AG09319 (cell line): ENCODE measurements around the gene PHACTR3.

Experiments
- DNase-seq: peaks from one replicate; pipeline ENCODE4 v3.0.0-alpha.2; 2010; ENCODE audit warnings: low read depth; ENCODE audit errors: extremely low read depth
- CTCF ChIP-seq: IDR thresholded peaks from 2 replicates; pipeline ENCODE4 v1.5.1; 2011; ENCODE audit warnings: low read depth, mild to moderate bottlenecking, inconsistent platforms, low read length, moderate library complexity

The PHACTR3 gene

GRCh38 chr20:59818911-59819310 lies 214.6 kb downstream of the PHACTR3 start:
- TF ChIP-seq CTCF = no peak
- DNase-seq = no peak

- DNase-seq = no peak
- no peak for TF ChIP-seq CTCF
Measured at GRCh38 chr20:59819496-59820203, 215.3 kb downstream of the PHACTR3 start.

DNA sequence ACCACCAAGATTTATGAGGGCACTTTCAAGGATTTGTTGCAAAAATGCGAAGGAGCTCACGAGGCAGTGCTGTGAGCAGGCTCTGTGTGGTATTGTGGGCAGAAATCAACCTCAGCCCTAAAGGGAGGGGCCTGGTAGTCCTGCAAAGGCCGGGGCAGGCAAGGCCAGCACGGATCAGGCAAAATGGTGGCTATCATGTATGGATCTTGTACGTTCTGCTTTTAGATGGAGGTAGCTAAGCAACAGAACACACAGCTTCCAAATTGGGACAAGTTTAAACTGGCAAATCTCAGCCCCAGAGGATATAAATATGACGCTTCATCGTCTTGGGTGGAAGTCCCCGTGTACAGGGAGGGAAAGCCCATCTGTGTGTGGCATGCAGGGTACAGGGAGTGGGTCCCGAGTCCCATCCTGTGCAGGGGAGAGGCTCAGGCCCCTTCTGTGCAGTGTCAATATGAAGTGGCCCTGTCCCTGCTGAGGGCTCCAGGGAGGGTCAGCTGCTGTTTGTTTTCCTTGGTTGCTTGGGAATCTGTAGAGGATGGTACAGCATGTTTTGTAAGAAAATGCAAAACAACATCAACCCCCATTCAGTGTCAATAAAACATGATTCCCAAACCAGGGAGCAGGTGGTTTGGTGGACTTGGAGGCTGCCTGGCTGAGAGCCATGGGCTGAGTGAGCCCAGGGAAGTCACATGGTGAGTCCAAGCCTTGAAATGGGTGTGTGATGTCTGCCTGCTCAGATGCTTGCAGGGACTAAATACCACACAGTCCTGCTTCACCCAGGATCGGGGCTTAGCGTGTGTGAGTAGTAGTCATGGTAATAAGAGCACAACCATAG lies 216.1 kb downstream of the PHACTR3 start:
- no peak for DNase-seq
- no peak for TF ChIP-seq CTCF

GRCh38 chr20:59821201-59821600 lies 216.9 kb downstream of the PHACTR3 start:
- no peak for TF ChIP-seq CTCF

DNA sequence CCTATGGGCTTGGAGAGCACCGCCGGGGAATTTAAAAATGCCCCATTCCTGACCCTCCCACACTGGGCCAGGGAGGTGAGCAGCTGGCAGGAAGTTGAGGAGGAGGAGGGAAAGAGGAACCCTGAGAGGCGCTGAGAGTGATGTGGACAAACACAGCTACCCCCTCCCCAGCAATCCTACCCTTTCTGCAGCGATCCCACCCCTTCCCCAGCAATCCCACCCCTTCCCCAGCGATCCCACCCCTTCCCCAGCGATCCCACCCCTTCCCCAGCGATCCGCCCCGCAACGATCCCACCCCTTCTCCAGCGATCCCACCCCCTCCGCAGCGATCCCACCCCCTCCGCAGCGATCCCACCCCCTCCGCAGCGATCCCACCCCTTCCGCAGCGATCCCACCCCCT lies 217.4 kb downstream of the PHACTR3 start:
- DNase-seq = no peak
- TF ChIP-seq CTCF = no peak

More at GRCh38 chr20:59821201-59821600, 216.9 kb downstream of the PHACTR3 start:
- DNase-seq = no peak

GRCh38 chr20:59822291-59823029 lies 218.1 kb downstream of the PHACTR3 start:
- DNase-seq = no peak
- TF ChIP-seq CTCF = no peak
